Measurements from ENCODE around the gene PCDH12. TPM values are rescaled to one million over a fixed set of nuclear protein-coding genes. Genes with fewer than 3 reads are reported as not detected.

Gene PCDH12
- polyA plus RNA-seq (ENCODE audit: insufficient read length in 4 of 4): 10 to 100 TPM; 13.9 to 16.5 (median 14.3) TPM

DNA sequence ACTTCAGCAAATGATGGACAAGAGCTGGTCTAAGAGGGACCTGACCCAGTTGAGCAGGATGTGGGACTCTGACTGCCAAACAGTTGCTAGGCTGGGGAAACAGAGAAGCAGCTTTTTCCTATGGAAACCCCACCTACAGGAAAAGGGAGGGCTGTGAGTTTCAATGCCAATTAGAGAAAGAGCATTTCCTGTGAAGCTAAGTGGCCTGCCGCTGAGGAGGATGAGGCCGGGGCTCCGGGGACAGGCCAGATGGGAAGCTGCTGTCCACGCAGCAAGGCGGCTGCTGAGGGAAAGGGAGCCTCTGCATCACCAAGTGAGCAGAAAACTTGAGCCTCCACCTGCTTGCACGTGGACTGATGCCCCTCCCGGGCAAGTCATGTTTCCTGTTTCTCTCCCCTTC lies at the start of gene PCDH12:
Gene PCDH12, minus strand, starts transcription at position 90 of the 400 bp plus-strand sequence. CDS start 351 bp downstream, outside the sequence.
- peak in 2 of 4 donors; percentile 50 to 61 for DNase-seq (ENCODE audit: low read depth in 4 of 4, low spot score in 3 of 4)

DNA sequence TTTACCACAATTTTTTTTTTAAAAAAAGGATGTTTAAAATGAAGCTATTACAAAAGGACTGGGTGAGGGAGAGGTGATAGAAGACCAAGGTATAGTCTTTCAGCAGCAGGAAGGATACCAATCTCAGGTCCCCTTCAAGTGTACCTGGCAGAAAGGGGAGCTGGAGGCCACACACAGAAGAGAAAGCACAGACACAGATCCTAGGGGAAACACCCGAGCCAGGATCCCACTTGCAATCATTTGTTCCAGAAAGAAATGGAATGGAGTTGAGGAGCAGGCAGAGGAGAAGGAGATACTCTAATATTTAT lies 49.2 kb upstream of the PCDH12 start:
- no peak for DNase-seq (ENCODE audit: low read depth in 4 of 4, low spot score in 3 of 4)

DNA sequence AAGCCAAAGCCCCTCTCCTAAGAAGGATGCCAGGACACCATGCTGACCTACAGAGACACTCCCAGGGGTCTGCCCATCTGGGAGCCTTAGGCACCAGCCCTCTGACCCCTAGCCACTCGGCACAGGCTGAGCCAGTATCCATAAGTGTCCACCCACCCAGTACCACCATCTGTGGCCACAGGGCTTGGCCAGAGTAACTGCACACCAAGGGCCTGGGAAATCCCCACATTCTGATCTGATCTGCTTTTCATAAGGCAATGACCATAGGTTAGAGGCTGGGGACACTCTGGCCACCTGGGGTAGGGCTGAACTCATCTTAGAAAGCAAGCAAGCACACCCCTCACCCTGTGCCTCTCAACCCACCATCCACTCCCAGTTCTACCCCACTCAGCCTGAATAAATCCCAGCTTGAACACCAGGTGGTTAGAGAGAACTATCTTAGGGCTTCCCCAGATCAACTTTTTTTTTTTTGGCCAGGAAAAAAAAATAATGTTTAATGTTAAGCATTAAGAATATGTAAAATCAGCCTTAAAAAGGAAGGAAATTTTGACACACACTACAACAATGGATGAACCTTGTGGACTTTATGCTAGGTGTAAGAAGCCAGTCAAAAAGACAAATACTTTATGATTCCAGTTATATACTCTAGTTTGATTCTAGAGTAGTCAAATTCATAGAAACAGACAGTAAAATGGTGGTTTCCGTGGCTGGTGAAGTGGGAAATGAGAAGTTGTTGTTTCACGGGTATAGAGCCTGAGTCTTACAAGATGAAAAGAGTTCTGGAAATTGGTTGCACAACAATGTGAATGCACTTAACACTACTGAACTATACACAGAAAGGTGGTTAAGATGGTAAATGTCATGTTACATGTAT lies 48.6 kb upstream of the PCDH12 start:
- DNase-seq (ENCODE audit: low read depth in 4 of 4, low spot score in 3 of 4): no peak

DNA sequence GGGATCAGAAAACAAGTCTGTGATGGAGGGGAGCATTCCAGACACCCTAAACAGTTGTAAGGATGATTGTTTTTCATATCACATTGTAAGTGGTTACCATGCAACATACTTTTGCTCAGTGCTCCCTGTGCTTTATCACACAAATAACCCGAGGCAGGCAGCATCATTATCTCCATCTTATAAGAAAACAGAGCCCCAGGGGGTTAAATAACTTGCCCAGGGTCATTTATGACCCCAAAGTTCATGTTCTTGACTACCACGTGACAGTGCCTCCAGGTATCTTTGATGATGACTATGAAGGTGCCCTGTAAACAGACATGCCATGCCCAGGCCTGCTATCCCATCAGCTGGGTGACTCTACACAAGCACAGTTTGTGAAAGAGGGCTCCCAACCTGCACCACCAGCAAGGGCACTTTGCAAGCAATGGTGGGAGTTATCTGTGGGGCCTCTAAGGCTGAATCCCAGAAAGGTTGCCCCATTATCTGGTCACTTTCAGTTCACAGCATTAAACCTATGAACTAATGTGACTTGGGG lies 45.3 kb upstream of the PCDH12 start:
- DNase-seq (ENCODE audit: low read depth in 4 of 4, low spot score in 3 of 4): no peak

DNA sequence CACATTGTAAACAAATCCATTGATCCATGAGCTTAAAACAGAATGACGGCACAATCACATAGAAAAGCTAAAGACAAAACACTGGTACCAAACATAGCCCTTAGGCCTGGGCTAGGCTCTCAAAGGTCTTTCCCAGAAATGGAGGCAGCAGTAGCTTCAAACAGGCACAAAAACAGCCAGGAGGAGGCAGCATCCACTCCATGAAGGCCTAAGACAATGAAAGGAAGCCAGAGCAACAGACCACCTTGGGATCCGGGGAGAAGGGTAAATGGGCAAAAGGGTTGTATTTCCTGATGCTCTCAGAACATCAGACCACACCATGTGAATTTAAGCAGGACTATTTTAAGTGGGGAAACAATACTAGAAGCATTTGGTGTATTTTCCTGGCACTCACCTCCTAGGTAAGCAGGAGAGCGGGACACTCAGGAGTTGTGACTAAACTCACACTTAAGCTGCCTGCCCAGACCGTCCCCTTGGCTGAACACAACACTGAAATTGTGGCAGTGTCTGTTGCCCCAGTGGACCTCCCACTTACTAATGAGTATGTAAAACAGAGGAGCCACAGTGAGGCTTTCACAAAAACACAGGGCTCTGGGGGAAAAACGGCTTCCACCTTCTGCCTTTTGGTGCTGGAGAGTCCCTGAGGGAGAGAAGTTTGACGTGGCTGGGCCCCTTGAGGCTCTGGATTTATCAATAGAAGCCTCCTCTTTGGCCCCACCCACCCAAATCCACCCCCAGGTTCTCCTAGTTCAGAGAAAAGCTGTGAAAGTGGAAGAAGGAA lies 42.9 kb upstream of the PCDH12 start:
- DNase-seq (ENCODE audit: low read depth in 4 of 4, low spot score in 3 of 4): no peak

DNA sequence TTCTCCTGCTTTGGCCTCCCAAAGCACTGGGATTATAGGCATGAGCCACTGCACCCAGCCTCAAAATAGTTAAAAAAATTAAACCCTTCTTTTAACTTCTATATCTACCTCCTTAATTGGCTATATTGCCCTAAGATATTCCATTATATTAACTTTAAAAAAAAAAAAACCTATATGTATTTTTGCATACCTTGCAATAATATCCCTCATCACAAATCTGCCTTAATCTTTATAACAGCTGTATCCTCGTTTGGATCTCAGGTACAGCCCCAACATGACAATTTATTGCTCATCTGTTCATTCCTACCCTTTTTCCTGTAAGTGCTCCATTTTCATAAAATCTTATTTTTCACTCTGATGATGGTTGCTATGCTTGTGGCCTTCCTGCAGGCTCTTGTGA lies 42.2 kb upstream of the PCDH12 start:
- no peak for DNase-seq (ENCODE audit: low read depth in 4 of 4, low spot score in 3 of 4)

DNA sequence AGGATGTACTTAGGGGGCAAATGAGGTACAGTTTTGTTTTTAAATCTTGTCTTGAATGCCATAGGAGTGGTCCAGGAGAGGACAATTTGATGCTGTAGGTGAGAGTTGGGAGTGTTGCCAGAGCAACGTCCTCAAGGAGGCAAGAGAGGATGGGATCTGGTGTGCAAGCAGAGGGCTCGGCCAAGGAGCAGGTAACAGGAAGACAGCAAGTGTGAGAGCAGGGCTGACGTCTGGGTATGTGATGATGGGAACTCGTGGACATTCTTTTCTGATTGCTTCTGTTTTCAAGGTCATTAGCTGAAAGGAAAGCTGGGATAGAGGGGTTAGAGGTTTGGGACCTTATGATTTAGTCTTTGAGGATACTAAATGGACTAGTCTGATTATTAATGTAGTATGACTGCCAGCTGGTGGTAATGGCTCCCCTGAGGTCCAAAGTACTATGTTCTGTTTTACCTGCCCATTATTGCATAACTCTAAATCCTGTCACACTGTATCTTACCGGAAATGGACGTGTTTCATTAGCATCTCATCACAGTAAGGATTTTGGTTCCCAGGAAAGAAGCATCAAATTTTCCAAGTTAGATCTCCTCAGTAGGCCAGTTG lies 39.5 kb upstream of the PCDH12 start:
- no peak for DNase-seq (ENCODE audit: low read depth in 4 of 4, low spot score in 3 of 4)

DNA sequence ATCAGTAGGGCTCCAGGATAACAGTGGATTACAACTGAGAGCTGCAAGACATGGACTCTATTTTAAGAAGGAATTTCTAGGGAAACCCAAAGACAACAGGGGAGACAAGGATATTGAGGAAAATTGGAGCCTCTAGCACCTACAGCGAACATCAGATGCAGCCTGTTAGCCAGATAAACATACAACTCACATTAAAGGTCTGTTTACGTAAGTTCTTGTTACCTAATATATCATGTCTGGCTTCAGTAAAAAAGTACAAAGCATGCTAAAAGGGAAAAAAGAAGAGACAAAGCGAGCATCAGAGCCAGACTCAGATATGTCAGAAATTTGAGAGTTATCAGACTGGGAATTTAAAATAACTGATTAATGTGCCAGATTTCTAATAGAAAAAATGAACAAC lies 37.7 kb upstream of the PCDH12 start:
- no peak for DNase-seq (ENCODE audit: low read depth in 4 of 4, low spot score in 3 of 4)

DNA sequence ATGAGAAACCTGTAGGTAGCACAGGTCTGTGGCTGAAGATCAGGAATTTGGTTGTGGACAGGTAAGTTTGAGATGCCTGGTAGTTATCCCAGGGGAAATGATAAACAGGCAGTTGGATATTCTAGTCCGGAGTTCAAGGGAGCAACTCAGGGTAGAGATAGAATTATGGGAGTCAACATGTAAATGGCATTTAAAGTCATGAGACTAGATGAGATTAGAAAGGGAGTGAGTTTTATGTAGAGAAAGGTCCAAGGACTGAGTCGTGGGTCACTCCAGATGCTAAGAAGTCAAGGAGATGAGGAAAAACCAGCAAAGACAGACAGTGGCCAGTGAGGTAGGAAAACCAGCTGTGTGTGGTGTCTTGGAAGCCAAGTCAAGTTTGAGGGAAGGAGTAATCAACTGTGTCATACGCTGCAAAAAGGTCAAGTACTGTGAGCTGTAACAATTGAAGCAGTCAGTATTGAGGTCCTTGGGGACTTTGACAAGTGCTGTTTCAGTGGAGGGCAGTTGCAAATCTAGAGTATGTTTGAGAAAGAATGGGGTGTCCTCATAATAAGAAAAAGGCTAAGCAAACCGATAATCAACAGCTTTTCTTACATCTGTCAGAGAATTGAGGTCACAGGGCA lies 36.6 kb upstream of the PCDH12 start:
- DNase-seq (ENCODE audit: low read depth in 4 of 4, low spot score in 3 of 4): no peak

DNA sequence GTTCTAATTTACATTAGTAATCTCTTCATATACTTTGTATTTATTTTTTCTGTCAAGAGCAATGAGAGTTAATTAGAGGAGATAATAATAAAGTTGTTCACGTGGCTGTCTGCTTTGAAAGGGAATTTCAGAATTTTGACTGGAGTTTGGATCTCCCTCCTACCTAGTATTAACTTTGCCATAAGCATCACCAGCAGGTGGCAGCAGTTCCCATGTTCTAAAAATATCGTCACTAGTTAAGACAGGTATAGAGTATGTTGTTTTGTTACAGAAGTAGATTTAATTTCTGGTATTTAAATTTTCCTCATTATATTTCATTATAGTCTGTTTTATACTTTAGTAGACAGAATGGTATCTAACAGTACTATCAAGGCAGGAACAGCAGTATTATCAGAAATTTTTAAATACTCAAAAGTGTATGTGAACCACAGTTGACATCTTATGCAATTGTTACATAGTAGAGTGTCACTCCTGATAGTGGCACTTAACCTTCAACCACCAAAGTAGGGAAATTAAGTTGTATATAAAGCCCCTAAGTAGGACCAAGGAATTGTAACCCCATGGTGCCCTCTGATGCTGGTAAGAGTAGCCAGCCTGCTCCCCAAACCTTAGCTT lies 34.5 kb upstream of the PCDH12 start:
- peak in 1 of 4 donors; percentile 51 for DNase-seq (ENCODE audit: low read depth in 4 of 4, low spot score in 3 of 4)

DNA sequence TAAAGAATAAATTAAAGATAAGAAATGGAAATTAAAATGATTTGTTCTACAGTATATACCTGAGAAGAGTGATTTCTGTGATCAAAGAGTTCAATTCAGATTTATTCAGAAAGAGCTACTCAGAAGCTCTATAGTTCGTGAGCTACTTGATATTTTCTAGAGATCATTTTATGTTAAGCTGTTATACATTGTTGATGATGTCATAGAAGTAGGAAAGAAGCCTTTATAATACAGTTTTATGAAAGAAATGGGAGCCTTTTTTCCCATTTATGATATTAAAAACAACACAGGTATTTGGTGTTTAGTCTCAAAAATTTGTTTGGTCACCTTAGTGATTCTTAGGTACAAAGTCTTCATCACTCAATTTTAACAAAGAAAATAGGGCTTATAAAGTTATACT lies 31.7 kb upstream of the PCDH12 start:
- no peak for DNase-seq (ENCODE audit: low read depth in 4 of 4, low spot score in 3 of 4)

DNA sequence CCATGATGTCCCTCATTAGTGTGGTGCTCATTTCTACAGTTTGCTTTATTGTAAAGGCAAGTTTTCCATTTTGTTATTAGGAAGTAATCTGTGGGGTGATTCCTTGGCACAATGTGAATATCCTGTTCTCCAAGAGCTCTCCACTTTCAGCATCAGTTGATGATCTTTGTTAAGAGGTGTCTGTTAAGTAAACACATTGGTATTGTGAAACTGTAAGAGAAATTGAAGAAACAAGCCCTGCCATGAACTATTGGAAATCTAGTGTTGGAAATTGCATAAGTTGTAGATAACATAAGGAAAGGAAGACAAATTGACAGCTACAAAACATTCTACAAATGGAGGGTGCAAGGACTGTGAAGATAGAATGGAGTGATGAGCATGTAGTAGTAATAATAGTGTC lies 28.1 kb upstream of the PCDH12 start:
- DNase-seq (ENCODE audit: low read depth in 4 of 4, low spot score in 3 of 4): no peak

DNA sequence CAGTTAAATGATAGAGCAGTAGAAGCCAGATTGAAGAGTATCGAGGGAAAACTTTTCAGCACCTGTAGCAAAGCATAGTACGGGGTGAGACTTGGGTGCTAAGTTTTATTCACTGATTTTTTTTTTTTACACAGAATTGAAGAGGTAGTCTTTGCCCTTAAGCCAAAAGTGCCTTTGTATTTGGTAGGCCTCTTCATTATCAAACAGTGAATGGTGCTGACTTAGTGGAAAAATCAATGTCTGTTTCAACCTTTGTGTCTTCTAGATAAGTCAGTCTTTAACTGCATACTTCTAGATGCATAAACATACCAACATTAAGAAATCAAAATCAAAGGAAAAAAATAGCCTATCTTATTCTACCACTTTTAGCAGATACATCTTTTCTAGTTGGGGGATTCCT lies 24.6 kb upstream of the PCDH12 start:
- no peak for DNase-seq (ENCODE audit: low read depth in 4 of 4, low spot score in 3 of 4)

DNA sequence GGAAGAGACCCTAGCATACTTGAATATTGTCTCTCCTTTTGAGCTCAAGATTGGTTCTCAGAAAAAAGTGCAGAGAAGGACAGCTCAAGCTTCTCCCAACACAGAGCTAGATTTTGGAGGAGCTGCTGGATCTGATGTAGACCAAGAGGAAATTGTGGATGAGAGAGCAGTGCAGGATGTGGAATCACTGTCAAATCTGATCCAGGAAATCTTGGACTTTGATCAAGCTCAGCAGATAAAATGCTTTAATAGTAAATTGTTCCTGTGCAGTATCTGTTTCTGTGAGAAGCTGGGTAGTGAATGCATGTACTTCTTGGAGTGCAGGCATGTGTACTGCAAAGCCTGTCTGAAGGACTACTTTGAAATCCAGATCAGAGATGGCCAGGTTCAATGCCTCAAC lies 20.4 kb upstream of the PCDH12 start:
- no peak for DNase-seq (ENCODE audit: low read depth in 4 of 4, low spot score in 3 of 4)

DNA sequence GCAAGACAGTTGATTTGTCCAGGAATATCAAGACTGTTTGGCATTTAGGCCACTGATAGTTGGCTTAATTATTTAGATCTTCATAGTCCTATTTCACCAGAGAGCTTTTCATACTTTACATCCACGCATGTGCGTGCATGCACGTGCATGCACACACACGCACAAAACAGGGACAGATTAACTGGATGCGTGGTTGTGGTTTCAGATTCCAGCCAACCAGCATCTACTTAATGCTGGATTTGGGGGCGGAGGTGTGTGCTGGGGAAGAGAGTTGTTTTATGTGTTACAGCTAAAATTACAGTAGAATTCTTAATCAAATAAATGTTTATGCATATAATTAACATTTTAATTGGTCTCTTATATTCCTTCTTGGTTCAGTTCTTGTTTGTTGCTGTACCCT lies 18.2 kb upstream of the PCDH12 start:
- no peak for DNase-seq (ENCODE audit: low read depth in 4 of 4, low spot score in 3 of 4)

DNA sequence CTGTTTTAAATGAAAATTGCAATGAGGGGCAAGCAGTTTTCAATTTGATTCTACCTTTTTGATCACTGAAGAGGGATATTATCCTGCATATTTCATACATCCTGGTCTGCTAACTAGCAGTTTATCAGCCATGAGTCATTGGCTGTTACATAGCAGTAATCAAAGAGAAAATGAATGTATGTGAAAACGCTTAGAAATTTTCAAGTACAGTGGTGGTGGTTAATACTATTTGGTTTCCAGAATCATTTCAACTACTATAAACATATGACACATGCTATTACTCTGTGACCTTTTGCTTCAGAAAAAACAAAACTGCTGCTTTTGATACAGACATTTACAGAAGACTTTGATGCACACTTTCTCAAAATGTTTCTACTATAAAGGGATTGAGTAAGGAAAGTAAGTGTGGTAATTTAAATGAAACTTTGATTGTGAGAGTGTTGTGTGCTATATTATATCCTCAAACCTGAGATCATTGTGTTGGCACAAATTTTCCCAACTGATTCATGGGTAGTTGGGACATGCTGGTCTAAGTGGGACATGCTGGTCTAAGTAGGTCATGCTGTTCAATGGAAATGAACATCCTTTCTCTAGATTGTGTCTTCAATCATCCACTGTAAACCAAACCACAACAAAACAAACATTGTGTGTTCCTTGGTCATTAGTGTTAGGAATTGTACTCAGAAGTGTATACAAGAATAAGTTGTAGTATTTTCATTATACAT lies 16.0 kb upstream of the PCDH12 start:
- DNase-seq (ENCODE audit: low read depth in 4 of 4, low spot score in 3 of 4): no peak

DNA sequence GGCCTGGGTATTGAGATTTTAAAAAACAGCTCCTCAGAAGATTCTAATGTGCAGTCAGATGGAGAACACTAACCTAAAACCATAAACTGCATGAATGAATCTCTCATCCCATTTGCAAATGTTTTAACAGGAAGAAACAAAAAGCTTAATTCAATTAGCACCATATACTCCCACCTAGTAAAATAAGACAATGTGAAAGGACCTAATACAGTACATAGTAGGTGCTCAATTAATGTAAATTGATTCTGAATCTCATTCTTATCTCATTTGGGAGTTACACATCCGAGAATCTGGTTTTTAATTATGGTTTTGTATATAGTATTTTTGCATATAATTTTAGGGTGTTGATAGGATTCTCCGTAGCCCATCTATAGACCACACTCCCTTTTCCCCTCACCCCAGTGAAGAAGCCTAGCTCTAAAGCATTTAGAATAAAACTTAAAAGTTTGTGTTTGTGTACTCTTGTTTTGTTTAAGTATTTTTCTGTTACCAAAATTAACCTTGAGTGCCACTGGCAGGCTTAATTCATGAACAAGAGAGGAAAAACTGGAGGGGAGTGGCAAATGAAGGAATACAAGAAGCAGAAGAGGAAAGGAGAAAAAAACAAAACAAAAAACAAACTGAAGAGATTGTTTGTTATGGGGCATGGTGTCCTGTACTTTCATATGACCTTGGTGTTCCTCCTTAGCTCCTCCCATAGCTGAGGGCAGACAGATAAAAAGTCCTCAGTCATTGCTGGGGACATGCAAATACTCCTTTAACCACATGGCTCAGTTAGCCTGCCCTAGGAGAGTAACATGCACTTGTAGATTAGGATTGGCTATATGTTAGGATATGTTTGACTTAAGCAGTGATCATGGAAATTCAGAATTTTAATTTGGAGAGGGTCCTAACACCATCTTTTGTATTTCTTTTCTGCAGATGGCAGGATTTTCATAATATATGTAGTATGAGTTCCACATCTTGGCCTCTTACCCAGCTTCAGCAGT lies 12.1 kb upstream of the PCDH12 start:
- no peak for DNase-seq (ENCODE audit: low read depth in 4 of 4, low spot score in 3 of 4)

DNA sequence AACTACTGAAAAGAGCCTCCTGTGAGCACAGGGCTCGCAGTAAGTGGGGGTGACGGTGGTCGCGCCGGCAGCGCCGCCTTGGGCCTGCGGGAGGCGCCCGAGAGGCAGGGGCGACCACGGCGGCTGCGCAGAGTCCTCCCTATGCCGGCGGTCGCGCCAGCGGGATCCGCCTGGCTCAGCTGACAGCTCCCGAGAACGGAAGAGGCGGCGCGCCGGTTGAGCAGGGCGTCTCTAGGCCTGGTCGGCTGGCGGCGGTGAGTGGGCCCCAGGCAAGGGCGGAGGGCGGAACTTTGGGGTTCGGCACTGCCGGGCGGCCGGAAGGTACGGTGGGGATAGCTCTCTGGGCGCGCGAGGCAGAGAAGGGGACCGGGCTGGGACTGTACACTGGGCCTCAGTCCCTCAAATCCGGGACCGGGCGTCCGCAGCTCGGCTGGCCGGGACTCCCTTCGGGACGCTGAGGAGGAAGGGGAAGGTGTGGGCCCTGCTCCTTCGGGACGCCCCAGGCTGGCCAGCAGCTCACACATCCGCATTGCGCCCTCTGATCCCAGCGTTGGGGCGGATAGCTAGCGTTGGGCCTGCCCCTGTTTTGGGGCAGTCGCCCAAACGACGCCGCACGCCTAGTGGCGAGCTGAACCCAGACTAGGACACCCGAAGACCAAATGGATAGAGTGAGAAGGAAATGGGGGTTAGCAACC lies 11.1 kb upstream of the PCDH12 start, which contains the start of gene RNF14:
Gene RNF14, plus strand, starts transcription at position 192 of the 695 bp plus-strand sequence. CDS start 4,484 bp downstream, outside the sequence.
- DNase-seq (ENCODE audit: low read depth in 4 of 4, low spot score in 3 of 4): peak in 3 of 4 donors; percentile 80 to 83 (median 81)

Measured in left renal pelvis (tissue), 4 donors.